H9 (cell line): ENCODE measurements around the gene SLC7A11. TPM values are rescaled to one million over a fixed set of nuclear protein-coding genes. Genes with fewer than 3 reads are reported as not detected.

Source experiments
- DNase-seq: peaks from one replicate; pipeline ENCODE4 v3.0.0-alpha.2; 2017
- H2AFZ ChIP-seq: one replicate; pipeline ENCODE4 v1.6.1; 2013; ENCODE audit warnings: mild to moderate bottlenecking, low read length, control low read depth, moderate library complexity
- H2AK5ac ChIP-seq: 2 replicates; pipeline ENCODE4 v1.6.1; 2013; ENCODE audit warnings: low read length, control low read depth, mixed read lengths; ENCODE audit not compliant: insufficient read length
- H2BK120ac ChIP-seq: one replicate; pipeline ENCODE4 v1.6.1; 2013; ENCODE audit warnings: low read depth, mild to moderate bottlenecking, low read length, control low read depth, inconsistent platforms; ENCODE audit not compliant: poor library complexity, severe bottlenecking
- H2BK12ac ChIP-seq: 2 replicates; pipeline ENCODE4 v1.6.1; 2013; ENCODE audit warnings: low read length, control low read depth, mixed read lengths, low read depth; ENCODE audit not compliant: insufficient read length
- H2BK15ac ChIP-seq: 2 replicates; pipeline ENCODE4 v1.6.1; 2013; ENCODE audit warnings: low read depth, low read length, control low read depth
- H2BK20ac ChIP-seq: one replicate; pipeline ENCODE4 v1.6.1; 2013; ENCODE audit warnings: low read depth, mild to moderate bottlenecking, low read length, control low read depth, inconsistent platforms; ENCODE audit not compliant: poor library complexity, severe bottlenecking
- H2BK5ac ChIP-seq: 2 replicates; pipeline ENCODE4 v1.6.1; 2013; ENCODE audit warnings: low read length, control low read depth, mixed read lengths; ENCODE audit not compliant: insufficient read length
- H3K14ac ChIP-seq: 2 replicates; pipeline ENCODE4 v1.6.1; 2013; ENCODE audit warnings: low read length, control low read depth; ENCODE audit not compliant: insufficient read depth
- H3K18ac ChIP-seq: 2 replicates; pipeline ENCODE4 v1.6.1; 2013; ENCODE audit warnings: low read depth, mild to moderate bottlenecking, mixed read lengths, low read length, control low read depth; ENCODE audit not compliant: insufficient read length
- H3K23ac ChIP-seq: 2 replicates; pipeline ENCODE4 v1.6.1; 2013; ENCODE audit warnings: low read length, control low read depth, mixed read lengths, low read depth; ENCODE audit not compliant: insufficient read length
- H3K23me2 ChIP-seq: 2 replicates; pipeline ENCODE4 v1.6.1; 2013; ENCODE audit warnings: low read depth, mild to moderate bottlenecking, mixed read lengths, low read length, control low read depth; ENCODE audit not compliant: insufficient read length, poor library complexity, severe bottlenecking
- H3K27ac ChIP-seq: 2 replicates; pipeline ENCODE4 v1.5.1; 2013; ENCODE audit warnings: low read length, control low read depth, mixed read lengths, low read depth; ENCODE audit not compliant: insufficient read length
- H3K27me3 ChIP-seq: 2 replicates; pipeline ENCODE4 v1.6.1; 2013; ENCODE audit warnings: low read length, control low read depth, inconsistent platforms; ENCODE audit not compliant: insufficient read depth
- H3K4ac ChIP-seq: 2 replicates; pipeline ENCODE4 v1.6.1; 2013; ENCODE audit warnings: low read depth, mild to moderate bottlenecking, control low read depth, inconsistent platforms, low read length, moderate library complexity
- H3K4me1 ChIP-seq: 2 replicates; pipeline ENCODE4 v1.6.1; 2013; ENCODE audit warnings: low read length, control low read depth, inconsistent platforms; ENCODE audit not compliant: insufficient read depth
- H3K4me2 ChIP-seq: 2 replicates; pipeline ENCODE4 v1.6.1; 2013; ENCODE audit warnings: low read length, control low read depth, mixed read lengths; ENCODE audit not compliant: insufficient read length, insufficient read depth
- H3K56ac ChIP-seq: 2 replicates; pipeline ENCODE4 v1.6.1; 2013; ENCODE audit warnings: low read depth, mild to moderate bottlenecking, mixed read lengths, low read length, control low read depth; ENCODE audit not compliant: insufficient read length
- H3K79me1 ChIP-seq: 2 replicates; pipeline ENCODE4 v1.6.1; 2013; ENCODE audit warnings: low read depth, mild to moderate bottlenecking, moderate library complexity, low read length, control low read depth, inconsistent platforms; ENCODE audit not compliant: insufficient read depth, poor library complexity, severe bottlenecking
- H3K79me2 ChIP-seq: 2 replicates; pipeline ENCODE4 v1.6.1; 2013; ENCODE audit warnings: low read length, control low read depth, inconsistent platforms; ENCODE audit not compliant: insufficient read depth
- H3K9ac ChIP-seq: 2 replicates; pipeline ENCODE4 v1.6.1; 2013; ENCODE audit warnings: low read length, control low read depth, mixed read lengths; ENCODE audit not compliant: insufficient read length; ENCODE audit errors: extremely low read depth
- H3K9me3 ChIP-seq: one replicate; pipeline ENCODE4 v1.6.1; 2013; ENCODE audit warnings: low read depth, low read length, inconsistent platforms; ENCODE audit not compliant: control insufficient read depth
- H3T11ph ChIP-seq: one replicate; pipeline ENCODE4 v1.6.1; 2013; ENCODE audit warnings: mild to moderate bottlenecking, low read length, control low read depth, inconsistent platforms
- H4K20me1 ChIP-seq: one replicate; pipeline ENCODE4 v1.6.1; 2013; ENCODE audit not compliant: control insufficient read depth, insufficient read length, insufficient read depth
- H4K5ac ChIP-seq: 2 replicates; pipeline ENCODE4 v1.6.1; 2013; ENCODE audit warnings: low read depth, mild to moderate bottlenecking, mixed read lengths, low read length, control low read depth; ENCODE audit not compliant: insufficient read length
- H4K8ac ChIP-seq: replicated peaks from 2 replicates; pipeline ENCODE4 v1.6.1; 2013; ENCODE audit warnings: low read length, control low read depth, mixed read lengths, low read depth; ENCODE audit not compliant: insufficient read length
- H4K91ac ChIP-seq: 2 replicates; pipeline ENCODE4 v1.6.1; 2013; ENCODE audit warnings: low read depth, mild to moderate bottlenecking, moderate library complexity, mixed read lengths, low read length, control low read depth; ENCODE audit not compliant: insufficient read length
- H3K27ac Mint-ChIP-seq, 3 experiments: 2 replicates in 2 of 3; 3 replicates in 1 of 3; pipeline ENCODE4 v1.8.0; 2020 to 2021; ENCODE audit warnings: mixed read lengths in 3 of 3, mild to moderate bottlenecking in 1 of 3, moderate library complexity in 1 of 3
- H3K27me3 Mint-ChIP-seq: 2 replicates; pipeline ENCODE4 v1.8.0; 2021; ENCODE audit warnings: low read depth, mild to moderate bottlenecking, moderate library complexity, mixed read lengths
- H3K36me3 Mint-ChIP-seq, 3 experiments: 2 replicates in 2 of 3; 3 replicates in 1 of 3; pipeline ENCODE4 v1.8.0; 2020 to 2021; ENCODE audit warnings: low read depth in 3 of 3, mixed read lengths in 3 of 3; ENCODE audit not compliant: insufficient read depth in 1 of 3
- H3K4me1 Mint-ChIP-seq, 2 experiments: 2 replicates each; pipeline ENCODE4 v1.8.0; 2020; ENCODE audit warnings: mixed read lengths in 2 of 2
- H3K4me3 Mint-ChIP-seq, 2 experiments: 2 replicates in 1 of 2; 3 replicates in 1 of 2; pipeline ENCODE4 v1.8.0; 2020 to 2021; ENCODE audit warnings: mild to moderate bottlenecking in 2 of 2, mixed read lengths in 2 of 2, moderate library complexity in 1 of 2
- H3K9me3 Mint-ChIP-seq, 2 experiments: 2 replicates in 1 of 2; 3 replicates in 1 of 2; pipeline ENCODE4 v1.8.0; 2020; ENCODE audit warnings: mild to moderate bottlenecking in 2 of 2, mixed read lengths in 2 of 2, moderate library complexity in 1 of 2
- CTCF ChIP-seq: fragments of 200-600 bp; sonication (generic); conservative IDR thresholded peaks from 3 replicates; pipeline ENCODE4 v1.8.0; 2021; ENCODE audit warnings: antibody characterized with exemption, mild to moderate bottlenecking
- WGBS: extraction: QIAGEN DNeasy Blood & Tissue Kit; methylation state at CpG from one replicate; pipeline ENCODE4 v1.1.7; 2013; ENCODE audit warnings: missing lambda C conversion rate, low lambda C conversion rate, mixed read lengths; ENCODE audit not compliant: insufficient read length; ENCODE audit errors: extremely low coverage; 5-methylcytosine and 5-hydroxymethylcytosine counted together
- total RNA-seq: library from RNA; stranded (reverse); gene quantifications from 2 replicates; pipeline ENCODE4 v1.2.1, GENCODE V29; 2021

The SLC7A11 gene
- total RNA-seq, 1 experiment from 2014 or later: 19.8 TPM

GRCh38 chr4:138135610-138136009, 106.5 kb downstream of the SLC7A11 start:
- WGBS: no CpG with 5 or more reads among the region's 2 CpGs
- Histone ChIP-seq H3K18ac (no peak overlapping the region), H3K79me1 (no peaks in the 10 kb centered on the region), H3T11ph (no peak overlapping the region), H4K20me1 (no peaks in the 10 kb centered on the region), H3K23ac (no peak overlapping the region), H3K14ac (no peak overlapping the region), H4K8ac (no peak overlapping the region), H2BK15ac (no peak overlapping the region), H2AFZ (no peak overlapping the region), H3K4ac (no peak overlapping the region), H3K27ac (no peak overlapping the region), H4K91ac (no peak overlapping the region), H2BK120ac (no peak overlapping the region), H3K9me3 (no peaks in the 10 kb centered on the region), H4K5ac (no peak overlapping the region), H3K27me3 (no peaks in the 10 kb centered on the region), H3K23me2 (no peaks in the 10 kb centered on the region), H3K4me1 (no peaks in the 10 kb centered on the region), H2BK12ac (no peak overlapping the region), H3K79me2 (no peaks in the 10 kb centered on the region), H2BK5ac (no peak overlapping the region), H3K56ac (no peak overlapping the region), H3K9ac (no peak overlapping the region), H3K4me2 (no peak overlapping the region), H2AK5ac (no peak overlapping the region), H2BK20ac (no peak overlapping the region)
- H3K9me3 Mint-ChIP-seq: peaks cover 8 to 19% of the 10 kb centered on the region in 2 experiments
- H3K27me3 Mint-ChIP-seq: no peaks in the 10 kb centered on the region
- no peak for DNase-seq
- H3K4me3 Mint-ChIP-seq: no peak overlapping the region
- H3K36me3 Mint-ChIP-seq: peaks cover 0 to 7% (median 4%) of the 10 kb centered on the region in 3 experiments; a peak in 4 of 7 replicates
- H3K27ac Mint-ChIP-seq: no peak overlapping the region
- no peaks in the 10 kb centered on the region for H3K4me1 Mint-ChIP-seq
- TF ChIP-seq CTCF: no peak
